GM21367 (cell line): Measurements from ENCODE around the gene CSPG4.
"Not testable (repeated sequence)": the region's sequence is repeated elsewhere in the genome, so short reads cannot be mapped to it uniquely, and the experiment has no call there.

Source experiments
- ATAC-seq: cut with Tn5 transposase; IDR thresholded peaks from one replicate; pipeline ENCODE4 v1.9.1; 2021; ENCODE audit not compliant: unreplicated experiment

The CSPG4 gene

GRCh38 chr15:75705375-75705774 lies 7.3 kb downstream of the CSPG4 start:
- not testable (repeated sequence) for ATAC-seq

DNA sequence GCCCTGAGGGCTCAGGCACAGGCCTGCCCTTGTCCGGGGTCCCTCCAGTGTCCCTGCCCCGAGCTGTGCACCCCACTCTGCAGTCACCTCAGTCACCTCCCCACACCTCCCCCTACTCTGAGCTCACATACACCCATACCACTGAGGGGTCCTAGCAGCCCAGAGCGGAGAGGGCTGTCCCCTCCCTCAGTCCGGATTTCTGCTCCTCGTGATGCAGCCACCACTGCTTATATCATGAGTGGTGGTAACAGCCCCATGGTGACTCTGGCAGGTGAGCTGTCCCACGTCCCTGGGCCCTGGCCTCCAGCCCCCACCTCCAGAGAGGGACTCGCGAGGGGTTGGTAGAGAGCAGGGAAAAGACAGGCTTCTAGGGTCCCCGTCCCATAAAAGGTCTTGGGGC lies 8.0 kb downstream of the CSPG4 start:
- ATAC-seq = no peak

GRCh38 chr15:75704263-75704615 lies 8.4 kb downstream of the CSPG4 start:
- ATAC-seq = no peak

GRCh38 chr15:75703440-75704262 lies 9.0 kb downstream of the CSPG4 start:
- not testable (repeated sequence) for ATAC-seq

- no peak for ATAC-seq
Measured at GRCh38 chr15:75702436-75702835, 10.2 kb downstream of the CSPG4 start.

GRCh38 chr15:75701071-75702003 lies 11.3 kb downstream of the CSPG4 start:
- ATAC-seq = not testable (repeated sequence)

DNA sequence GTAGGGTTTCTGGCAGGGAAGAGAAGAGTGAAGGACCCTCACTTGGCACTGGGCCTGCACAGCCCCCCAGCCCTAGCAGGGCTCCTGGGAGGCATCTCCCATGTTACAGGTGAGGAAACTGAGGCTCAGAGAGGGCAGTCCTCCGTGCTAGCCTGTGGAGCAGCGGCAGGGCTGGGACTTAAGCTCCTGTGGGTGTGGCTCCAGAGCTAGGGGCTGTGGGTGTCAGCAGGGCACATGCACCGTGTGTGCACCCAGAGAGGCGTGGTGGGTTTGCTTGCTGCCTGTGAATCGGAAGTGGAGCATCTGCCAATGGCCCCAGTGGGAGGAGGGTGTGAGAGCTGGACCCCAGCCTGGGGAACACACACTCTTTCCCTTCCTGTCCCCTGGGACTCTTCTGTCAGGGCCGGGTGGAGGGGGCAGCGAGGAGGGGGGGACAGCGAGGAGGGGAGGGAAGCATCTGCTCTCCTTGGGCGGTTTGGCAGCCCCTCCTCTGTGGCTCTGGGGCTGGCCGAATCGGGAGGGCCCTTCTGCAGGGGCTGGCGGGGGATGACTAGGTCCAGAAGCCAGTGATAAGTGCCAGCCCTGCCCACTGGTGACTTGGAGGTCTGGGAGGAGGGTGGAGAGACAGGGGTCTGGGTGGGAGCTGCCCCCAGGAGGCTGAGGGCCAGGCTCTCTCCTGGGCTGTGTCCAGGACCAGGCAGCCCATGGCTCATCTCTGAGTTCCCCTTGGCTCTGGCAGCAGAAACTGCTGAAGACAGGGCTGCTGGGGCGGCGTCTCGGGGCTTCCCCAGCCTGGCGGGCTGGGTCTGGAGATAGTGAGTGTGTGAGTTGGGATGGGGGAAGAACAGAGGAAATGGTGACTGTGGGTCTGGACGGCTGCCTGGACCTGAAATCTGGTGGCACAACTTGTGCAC lies 12.4 kb downstream of the CSPG4 start:
- peak; percentile 37 for ATAC-seq

- not testable (repeated sequence) for ATAC-seq
Measured at GRCh38 chr15:75699517-75699916, 13.1 kb downstream of the CSPG4 start.

DNA sequence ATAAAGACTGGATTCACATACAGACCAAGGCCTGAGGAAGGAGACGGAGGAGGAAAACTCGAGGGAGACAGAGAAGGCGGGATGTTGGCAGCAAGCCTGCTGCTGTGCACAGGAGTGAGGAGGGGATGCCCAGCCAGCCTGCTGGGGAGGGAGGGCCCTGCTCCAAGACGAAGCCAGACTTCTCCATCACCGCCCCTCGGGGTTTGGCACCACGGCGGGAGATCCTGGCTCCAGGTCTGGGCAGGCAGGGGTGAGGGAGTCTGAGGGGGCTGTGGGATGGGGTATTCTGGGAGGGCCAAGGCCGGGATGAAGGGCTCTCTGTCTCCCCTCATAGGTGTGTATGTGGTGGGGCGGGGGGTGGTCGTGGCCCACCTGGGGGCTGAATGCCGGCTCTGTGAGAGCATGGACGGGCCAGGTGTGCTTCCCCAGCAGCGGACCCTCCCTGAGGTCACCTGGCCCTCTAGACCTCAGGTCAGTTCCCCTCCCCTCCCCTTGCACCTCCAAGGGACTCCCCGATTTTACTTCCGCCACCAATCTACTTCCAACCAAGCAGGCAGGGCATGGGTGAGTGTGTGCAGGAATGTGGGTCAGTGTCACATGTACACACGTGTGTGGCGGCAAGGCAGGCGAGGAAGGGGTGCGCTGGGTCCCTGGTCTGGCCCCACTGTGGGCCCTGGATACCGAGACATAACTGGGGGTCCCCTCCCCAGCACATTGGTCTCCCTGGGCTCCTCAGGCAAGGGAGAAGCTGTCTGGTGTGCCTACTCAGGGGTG lies 14.5 kb downstream of the CSPG4 start:
- ATAC-seq = not testable (repeated sequence)

DNA sequence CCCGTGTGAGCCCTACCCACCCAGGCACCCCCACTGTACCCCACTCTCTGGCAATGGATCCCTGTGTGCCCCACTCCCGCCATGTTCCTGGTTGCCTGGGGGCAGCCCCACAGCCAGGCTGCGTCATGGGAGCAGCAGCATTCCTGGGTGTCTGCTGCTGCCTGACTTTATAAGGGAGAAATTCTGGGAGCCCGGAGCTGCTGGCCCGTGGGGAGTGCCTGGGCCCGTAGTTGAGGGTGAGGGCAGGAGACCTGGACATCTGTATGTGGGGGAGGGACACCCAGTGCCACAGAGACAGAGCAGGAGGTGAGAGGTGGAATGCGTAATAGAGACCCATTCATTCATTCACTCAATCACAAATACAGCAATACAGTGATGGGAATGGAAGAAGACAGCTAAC lies 15.1 kb downstream of the CSPG4 start:
- no peak for ATAC-seq

DNA sequence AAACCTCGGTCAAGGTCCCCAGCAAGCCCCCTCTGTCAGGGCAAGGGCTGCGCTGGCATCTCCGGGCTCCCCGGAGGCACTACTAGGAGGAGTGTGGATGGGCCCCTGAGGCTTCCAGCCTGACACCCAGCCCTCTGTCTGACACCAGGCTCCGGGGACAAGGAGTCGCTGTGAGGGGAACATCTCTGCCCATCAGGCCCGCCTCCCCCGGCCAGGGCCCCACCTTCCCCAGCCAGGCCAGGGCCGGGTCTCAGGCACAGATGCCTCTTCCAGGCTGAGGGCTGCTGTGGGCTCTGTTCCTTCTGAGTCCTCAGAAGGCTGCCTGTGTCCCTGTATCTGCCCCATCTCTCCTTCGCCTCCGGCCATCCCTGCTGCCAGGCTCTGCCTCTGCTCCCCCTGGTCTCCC lies 15.8 kb downstream of the CSPG4 start:
- no peak for ATAC-seq

DNA sequence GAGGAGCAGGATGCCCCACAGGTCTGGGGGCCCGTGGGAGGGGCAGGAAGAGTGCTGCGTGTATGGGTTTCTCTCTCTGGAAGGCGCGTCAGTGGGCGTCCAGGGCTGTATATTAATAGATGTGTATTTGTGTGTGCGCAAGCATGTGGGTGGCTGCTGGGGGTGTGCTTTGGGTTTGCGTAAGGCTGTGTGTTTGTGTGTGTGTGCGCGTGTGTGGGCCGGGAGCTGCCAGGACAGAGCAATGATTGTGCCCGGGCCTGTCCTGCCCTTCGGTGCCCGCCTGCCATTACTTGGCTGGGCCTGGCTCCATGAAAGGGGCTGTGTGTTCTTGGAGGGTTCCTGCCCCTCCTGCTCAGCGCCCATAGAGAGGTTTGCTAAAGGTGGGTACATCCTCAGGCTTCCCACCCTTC lies 16.3 kb downstream of the CSPG4 start:
- ATAC-seq = no peak

GRCh38 chr15:75695634-75696310 lies 16.9 kb downstream of the CSPG4 start:
- no peak for ATAC-seq

GRCh38 chr15:75695220-75695619 lies 17.4 kb downstream of the CSPG4 start:
- no peak for ATAC-seq

DNA sequence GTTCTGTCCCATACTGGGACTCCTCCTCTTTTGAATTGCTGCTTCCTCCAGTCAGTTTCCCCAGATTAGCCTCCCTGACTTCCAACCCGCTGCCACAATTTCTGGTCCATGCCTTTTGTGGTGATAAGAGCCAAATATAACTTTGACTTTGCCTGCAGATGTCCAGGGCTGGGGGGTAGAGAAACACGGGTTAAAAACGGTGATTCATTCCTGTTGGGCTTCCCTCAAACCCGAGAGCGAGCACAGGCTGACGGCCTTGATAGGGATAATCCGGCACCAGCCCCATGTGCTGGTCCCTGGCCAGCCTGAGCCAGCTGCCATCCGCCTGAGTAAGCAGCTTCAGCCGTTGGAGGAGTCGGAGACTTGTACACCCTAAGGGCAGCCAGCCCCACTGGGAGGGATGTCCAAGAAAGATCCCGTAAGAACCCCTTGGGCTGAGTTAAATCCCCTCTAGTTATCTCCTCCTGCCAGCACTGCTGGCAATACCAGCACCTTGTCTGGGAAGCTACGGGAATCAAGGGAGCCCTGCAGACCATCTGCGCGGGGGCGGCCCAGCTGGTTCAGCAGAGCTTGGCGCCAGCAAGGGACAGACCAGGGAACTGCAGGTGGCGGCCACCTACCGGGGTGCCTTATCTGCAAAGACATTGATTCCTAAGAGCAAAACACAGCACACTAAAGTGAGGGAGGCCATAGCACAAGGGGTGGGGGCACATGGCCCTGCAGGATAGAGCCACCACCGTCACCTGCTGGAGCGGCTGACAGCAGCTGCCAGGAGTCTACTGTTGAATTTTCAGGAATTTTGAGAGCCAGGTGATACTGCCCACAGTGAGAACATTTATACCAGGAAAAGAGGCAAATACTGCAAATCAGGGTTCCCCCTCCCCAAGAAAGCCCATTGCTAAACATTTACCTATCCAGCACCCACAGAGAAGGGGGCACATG lies 18.1 kb downstream of the CSPG4 start:
- ATAC-seq = no peak

- no peak for ATAC-seq
Measured at GRCh38 chr15:75693501-75694240, 19.0 kb downstream of the CSPG4 start.

GRCh38 chr15:75693028-75693427 lies 19.6 kb downstream of the CSPG4 start:
- ATAC-seq = not testable (repeated sequence)

GRCh38 chr15:75692311-75692710 lies 20.3 kb downstream of the CSPG4 start:
- not testable (repeated sequence) for ATAC-seq
